Measurements from ENCODE around the gene EIF5.

EIF5 gene

DNA sequence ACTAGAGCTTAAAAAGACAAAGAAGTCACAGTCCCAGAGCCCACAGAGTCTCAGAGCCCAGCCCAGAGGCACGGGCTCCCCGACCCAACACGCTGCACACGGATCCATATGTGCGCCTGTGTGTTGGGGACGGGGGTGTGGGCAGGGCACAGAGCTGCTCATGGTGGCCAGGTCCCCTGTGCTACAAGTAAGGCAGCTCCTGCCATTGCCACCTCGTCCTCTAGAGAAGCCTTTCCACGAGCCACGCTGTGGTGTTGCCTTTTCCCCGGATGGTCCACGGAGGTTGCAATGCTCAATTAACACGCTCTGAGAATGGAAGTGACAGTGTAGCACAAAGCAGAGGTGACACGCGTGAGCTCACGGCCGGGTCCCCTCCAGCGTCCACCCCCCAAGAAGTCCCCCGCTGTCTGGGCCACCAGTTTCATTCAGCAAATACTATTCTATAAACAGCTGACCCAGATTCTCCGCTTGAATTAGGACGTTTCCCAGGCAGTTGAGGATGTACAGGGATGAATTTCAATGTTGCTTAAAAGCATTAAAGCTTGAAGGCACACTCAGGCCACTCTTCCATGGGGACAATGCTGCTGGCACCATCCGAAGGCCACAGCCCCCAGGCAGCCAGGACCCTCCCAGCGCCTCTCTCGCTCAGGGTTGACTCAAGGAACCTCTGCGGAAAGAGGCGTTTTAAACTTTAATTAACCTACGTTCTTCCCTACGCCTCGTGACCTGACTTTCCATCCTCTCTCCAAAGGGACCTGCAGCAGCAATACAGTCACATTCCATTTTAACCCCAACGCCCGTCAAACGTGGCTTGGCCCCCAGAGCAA, 22.7 kb upstream of the EIF5 start:
- no peak for DNase-seq

DNA sequence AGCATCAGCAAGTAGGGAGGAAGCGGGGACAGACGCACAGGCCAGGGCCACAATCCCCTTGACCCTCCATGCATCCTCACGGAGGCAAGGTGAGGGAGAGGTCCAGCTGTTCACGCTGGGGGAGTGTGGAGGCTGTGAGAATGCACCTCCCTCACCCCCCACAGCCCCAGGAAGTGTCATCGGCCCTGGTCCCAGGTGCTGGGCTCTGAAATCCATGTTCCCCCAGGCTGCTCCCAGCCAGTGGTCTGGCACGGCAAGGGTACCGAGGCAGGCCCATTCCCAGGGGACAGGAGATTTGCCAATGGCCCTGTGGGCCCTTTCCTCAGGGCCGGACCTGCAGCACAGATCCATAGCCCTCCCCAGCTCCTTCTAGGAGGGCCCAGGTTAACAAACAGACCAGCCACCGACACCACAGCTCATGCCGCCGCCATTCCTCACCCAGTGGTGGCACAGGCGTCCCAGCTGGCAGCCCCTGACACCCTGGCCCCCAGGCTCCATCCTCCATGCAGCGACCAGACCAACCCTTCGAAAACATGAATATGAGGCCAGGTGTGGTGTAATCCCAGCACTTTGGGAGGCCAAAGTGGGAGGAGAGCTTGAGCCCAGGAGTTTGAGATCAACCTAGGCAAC, 21.9 kb upstream of the EIF5 start:
- DNase-seq = no peak

DNA sequence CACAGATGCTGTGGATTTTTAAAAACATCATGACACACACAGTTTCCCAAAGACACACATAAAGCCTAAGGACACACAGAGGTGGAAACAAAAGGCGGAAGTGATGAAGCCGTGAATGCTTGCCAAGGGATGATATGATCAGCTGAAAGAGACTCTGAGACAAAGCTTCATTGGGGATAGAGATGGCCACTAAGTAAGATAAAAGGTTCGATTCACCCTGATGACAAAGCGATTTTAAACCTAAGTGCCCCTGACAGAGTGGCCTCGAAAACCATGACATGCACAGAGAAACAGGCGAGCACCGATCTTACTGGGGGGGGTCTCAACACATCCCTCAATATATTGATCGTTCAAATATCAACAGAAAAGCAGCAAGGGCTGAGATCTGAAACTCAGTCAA, 20.3 kb upstream of the EIF5 start:
- DNase-seq = no peak

DNA sequence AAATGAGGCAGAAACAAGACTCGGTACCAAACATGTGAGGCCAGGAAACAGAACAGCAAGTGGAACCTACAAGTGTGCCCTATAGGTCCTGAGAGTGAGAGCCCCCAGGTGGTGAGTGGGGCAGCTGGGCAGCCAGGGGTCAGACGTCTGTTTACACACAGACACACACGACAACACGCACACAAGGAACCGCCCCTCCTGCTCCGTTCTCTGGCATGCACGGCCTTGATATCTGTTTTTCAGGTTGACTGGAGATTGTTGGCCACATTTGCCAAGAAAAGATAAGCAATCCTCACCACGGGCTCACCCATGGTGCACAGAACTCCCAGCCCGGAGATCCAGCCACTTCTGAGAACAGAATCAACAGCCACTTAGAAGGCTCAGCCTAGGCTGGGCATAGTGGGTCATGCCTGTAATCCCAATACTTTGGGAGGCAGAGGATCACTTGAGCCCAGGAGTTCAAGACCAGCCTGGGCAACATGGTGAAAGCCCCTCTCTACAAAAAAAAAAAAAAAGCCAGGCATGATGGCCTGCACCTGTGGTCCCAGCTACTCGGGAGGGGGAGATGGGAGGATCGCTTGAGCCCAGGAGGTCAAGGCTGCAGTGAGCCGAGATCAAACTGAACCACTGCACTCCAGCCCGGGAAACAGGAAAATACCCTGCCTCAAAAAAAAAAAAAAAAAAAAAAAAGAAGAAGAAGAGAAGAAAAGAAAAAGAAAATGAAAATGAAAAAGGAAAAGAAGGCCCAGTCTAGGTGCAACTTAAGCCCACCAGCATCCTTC, 19.4 kb upstream of the EIF5 start:
- no peak for DNase-seq

DNA sequence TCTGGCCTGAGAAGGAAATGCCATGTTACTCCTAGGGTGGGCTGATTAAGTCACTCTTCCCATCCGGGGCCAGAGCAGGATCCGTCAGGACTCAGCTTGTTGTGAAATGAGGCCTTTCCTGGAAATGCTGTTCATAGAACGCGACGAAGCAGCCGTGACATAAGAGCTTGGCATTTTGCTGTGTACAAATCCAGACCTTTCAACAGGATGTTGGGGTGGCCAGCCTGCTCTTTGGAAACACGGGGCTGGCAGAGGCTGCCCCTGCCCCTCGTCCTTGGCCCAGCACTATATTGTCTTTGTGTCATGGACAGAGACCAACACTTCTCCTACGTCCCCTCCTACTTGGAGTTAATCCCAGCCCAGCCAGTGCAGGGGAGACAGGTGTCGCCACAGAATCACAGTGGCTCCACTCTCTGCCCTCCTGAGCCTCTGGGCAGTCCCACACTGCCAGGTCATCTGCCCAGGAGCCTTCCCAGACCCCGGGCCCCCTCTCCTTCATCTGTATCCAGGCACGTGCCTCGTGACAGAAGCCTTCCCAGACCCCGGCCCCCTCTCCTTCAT, 18.6 kb upstream of the EIF5 start:
- DNase-seq = peak; percentile 32

DNA sequence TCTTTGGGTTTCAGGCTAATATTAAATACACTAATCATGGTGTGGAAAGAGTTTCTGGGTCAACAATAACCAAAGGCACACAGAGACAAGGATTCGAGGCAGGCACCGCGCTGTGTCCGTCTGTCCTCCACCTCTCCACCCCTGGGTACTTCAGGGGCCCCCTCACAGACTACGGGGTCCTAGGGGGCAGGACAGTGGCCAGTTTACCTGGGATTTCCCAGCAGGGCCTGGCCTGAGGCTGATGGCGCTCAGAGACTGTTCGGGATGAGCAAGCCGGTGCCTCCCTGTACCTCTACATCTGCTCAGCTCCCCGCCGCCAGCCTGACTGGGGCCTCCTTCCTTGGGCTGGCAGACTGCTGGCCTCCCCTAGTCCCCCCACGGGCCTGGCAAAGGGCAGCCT, 18.1 kb upstream of the EIF5 start:
- no peak for DNase-seq

DNA sequence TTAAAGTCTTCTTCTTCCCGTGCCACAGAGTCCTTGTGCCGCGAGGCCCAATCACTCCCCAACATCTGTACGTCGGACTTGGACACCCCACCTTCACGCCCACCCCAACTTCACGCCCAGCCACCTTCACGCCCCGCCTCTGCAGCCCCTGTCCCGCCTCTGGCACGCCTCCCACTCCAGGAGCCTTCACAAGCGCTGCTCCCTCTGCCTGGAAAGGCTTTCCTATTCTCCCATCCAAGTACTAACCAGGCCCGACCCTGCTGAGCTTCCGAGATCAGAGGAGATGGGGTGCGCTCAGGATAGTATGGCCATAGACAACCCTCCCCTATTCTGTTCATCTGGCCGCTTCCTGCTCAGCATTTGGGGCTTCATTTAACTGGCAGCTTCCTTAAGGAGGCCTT, 17.3 kb upstream of the EIF5 start:
- no peak for DNase-seq

DNA sequence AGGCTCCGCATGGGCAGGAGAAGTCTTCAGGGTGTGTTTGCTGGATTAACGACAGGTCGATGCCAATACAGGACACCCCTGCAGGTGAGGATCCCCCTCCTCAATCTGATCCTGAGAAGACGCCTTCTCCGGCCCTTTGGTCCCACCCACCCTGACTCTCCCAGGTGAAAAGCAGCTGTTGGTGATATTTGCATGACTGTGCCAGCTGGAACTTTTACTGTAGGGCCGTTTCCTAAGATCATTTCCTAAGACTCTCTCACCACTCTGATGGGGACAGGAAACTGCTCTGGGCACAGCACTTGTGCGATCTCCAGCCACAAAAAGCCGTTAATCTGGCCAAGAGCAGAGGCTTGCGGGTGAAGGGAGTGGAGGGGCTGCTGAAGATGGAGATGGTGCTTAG, 16.8 kb upstream of the EIF5 start:
- no peak for DNase-seq

DNA sequence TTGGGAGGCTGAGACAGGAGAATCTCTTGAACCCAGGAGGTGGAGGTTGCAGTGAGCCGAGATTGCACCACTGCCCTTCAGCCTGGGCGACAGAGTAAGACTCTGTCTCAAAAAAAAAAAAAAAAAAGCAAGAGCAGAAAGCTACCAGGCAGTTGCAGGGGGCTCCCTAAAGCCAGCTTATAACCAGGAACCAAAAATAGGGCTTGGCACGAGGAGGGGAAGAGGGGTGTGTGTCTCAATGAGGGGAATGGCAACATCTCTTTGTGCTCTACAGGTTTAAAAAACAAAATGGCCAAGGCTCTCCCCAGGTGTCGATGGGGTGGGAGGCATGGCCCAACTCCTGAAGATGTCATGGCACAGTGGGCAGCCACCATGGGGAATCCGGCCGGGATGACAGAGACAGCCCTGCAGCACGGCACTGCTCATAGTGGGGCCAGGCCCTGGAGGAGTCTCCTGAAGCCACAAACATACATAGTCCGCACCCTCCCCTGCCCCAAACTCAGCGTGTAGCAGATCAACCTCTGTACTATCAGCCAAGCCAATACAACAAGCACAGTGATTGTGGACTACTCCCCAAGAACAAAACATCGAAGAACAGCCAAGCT, 16.0 kb upstream of the EIF5 start:
- DNase-seq = no peak

DNA sequence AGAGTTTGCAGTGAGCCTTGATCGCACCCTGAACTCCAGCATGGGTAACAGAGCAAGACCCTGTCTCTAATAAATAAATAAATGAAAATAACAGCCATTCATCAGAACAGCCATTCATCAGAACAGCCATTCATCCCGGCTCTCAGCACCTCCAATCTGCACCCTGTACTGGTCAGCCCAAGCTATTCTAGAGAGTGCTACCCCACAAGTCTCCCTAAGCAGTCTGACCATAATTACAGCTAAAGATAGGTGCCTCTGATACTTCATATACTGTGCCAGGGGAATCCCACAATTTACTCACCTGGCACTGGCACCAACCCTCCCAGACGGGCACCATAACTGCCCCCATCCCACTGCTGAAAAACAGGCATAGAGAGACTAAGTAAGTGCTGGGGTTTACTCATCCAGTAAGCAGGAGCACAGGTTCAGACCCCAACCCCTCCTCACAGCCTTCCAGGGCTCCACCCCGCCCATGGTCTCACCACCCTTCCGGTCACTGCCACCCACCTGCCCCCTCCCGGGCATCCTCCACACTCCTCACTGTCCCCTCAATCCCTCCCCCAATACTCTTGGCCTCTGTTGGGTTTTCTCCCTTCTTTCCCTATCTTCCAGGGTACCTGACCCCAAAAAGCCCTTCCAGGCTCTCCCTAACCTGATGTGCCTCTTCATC, 15.2 kb upstream of the EIF5 start:
- DNase-seq = no peak

DNA sequence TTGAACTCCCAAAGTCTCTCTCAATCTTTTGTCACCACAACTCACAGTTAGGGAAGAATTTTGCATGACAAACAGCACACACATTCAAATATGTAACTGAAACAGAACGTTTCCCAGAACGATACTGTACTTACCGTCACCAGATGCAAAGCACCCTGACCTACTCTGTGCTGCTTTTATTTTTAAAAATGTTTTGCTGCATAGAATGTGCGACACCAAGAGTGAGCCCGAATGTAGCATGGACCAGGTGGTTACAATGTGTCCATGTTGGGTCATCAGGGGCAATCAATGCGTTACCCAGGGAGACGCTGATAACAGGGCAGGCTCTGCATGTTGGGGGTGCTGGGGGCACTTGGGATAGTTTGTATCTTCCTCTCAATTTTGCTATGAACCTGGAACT, 14.6 kb upstream of the EIF5 start:
- no peak for DNase-seq

DNA sequence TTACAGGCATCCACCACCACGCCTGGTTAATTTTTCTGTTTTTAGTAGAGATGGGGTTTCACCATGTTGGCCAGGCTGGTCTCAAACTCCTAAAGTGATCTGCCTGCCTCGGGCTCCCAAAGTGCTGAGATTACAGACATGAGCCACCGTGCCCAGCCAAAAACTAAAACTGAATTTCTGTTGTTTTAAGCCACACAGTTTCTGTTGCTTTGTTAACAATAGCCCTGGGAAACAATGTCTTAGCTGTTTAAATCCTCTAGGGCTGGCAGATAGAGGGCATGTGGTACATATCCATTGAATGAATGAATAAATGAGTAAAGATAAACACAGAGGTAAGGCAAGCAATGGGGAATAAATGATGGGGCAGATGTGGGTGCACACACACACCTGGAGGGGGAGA, 8.0 kb upstream of the EIF5 start:
- no peak for DNase-seq

DNA sequence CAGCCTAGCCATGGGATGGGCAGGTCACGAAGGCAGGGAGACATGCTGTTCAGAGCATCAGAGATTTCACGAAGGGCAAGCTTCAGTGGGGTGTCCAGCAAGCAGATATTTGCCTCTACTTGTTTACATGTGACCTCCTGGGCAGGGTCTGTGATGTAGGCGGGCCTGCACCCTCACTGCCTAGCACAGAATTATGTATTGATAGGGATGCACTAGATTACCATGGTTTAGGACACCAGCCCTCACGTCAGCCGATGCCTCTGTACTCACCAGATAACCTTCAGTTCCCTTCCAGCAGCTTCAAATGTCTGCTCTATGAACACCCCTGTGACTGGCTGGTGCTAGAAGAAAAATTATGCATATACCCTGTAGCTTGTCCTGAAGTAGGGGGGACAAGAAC, 5.1 kb upstream of the EIF5 start:
- DNase-seq = no peak

DNA sequence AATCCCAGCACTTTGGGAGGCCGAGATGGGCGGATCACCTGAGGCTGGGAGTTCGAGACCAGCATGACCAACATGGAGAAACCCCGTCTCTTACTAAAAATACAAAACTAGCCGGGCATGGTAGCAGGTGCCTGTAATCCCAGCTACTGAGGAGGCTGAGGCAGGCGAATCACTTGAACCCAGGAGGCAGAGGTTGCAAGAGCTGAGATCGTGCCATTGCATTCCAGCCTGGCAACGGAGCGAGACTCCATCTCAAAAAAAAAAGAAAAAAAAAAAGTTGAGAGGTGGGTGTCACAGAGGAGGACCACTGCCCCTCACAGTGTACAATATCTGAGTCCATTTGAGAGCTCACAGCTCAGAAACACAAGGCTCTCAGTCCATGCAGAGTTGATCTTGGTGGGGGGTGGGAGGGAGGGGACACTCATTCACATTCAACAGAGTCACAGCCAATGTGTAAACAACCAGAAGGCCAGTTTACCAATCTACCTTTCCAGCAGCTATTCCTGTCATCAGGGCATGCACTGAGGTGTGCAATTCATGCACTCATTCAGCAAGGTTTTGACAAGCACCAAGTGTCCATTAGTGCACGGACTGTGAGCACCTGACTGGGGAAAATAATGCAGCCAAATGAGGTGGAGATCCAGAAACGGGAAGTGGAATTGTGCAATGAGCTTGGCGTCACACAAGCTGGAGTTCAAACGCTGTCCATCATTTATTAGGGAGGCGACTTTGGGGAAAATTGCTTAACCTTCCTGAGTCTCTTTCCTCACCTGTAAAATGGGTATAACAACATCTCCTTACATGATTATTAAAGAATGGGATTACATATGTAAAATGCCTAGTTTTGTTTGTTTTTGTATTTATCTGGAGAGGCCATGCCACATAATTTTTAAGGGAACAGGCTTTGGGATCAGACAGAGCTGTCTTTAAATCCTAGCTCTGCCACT, 4.4 kb upstream of the EIF5 start:
- no peak for DNase-seq

DNA sequence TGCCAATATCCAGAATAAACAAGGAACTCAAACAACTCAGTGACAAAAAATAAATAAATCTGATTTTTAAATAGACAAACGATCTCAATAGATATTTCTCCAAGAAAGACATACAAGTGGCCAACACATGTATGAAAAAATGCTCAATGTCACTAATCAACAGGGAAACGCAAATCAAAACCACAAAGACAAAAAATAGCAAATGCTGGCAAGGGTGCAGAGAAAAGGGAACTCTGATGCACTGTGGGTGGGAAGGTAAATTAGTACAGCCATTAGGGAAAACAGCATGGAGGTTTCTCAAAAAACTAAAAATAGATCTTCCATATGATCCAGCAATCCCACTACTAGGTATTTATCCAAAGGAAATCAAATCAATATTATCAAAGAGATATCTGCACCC, 3.5 kb upstream of the EIF5 start:
- no peak for DNase-seq

DNA sequence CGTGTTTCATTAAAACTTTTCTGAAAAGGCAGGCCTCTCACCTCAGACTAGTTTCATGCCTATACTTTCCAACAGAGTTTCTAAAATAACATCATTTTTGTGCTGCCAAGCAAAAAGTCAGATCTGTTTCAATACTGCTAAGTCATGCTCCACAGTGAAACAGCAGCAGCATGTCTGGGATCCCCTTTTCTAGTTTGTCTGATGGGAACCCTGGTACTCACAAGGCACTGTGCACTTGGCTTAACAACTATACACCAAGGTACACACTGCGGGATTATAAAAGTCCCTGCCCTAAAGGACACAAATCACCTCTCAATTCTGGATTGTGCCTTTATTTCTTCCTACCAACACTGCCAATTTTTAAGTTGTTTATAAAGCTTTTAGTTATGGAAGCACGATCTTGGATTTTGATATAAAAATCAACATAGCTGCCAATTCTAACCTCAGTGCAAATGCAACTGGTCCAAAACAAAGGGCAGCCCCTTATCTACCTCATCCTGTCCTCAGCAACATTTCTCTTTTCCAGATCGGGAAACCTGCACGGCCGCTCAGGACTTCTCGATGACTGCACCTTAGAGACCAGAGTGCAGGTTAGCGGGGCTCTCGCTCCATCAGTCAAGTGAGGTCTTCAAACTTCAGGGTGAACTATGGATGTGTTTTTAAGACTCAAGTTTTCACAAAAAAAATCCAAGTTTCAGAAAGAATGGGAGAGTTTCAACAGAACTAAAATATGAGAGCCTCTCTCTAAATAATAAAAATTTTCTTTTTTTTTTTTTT, 1.7 kb upstream of the EIF5 start:
- DNase-seq = no peak

DNA sequence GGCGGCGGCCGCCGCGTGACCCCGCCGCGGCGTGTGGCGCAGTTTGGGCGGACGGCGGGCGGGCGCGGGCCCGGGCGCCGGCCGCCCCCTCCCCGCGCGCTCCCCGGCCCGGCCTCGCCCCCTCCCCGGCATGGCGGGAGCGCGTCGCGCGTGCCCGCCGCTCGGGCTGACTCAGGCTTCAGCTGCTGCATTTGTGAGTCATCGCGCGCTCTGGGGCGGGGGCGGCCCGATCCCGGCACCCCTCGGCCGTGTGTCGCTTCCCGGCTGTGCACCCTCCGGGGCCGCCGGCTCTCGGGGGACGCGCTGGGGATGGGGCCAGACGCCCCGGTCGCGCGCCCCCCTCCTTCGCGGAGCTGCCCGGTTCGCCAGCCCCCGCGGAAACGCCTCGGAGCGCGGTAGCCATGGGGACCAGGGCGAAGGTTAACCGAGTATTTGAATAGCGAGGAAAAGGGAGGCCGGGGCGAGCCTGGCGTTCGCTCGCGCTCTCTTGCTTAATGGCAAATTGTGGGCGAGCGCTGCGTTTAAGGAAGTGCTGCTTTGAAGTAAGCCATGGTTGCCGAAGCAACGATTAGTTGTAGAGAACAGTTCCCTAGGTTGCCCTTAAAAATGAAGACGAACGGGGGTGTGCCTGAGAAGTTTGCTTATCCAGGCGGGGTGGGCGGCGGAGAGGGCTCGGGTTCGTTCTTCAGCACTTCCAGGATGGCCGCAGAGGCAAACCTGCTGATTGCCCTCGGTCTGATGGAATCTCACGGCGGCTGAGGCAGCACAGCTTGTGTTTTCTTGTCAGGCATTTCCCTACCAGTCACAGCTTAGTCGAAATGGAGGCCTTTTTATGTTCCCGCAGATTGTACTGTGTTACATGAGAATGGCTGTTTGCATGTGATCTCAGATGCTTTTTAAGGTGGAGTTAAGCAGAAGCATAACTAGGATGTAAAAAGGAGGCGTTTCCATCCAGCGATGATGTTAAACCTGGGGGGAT, 896 bp downstream of the EIF5 start:
- DNase-seq = peak; percentile 83

DNA sequence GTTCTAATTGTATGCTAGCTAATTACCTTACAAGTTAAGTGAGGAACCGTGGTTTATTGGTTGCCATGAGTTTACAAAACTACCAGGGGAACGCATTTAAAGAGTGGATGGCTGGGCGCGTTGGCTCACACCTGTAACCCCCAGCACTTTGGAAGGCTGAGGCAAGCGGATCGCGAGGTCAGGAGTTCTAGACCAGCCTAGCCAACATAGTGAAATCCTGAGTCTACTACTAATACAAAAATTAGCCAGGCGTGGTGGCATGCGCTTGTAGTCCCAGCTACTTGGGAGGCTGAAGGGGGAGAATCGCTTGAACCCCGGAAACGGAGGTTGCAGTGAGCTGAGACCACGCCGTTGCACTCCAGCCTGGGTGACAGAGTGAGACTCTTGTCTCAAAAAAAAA, 2.2 kb downstream of the EIF5 start:
- DNase-seq = no peak

DNA sequence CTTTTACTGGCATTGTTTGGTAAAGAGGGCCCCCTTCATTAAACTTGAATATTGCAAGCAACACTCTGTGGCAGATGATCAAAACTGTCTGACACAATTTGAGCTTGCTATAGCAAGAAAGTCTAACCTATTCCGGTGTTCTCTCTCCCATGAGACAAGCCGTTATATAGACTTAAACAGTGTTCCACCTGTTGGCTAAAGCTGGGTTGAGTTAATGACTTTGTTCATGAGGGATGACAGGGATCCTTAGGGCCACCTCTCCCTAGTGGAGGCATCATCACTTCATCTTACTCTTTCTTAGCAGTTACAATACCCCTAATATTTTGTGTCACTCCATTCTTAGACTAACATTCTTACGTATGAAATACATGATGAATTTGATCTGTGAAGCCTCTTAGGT, 3.8 kb downstream of the EIF5 start:
- DNase-seq = no peak

Data from fibroblast of skin of right quadriceps (primary cell).